ENCODE data around the gene ASPSCR1.
A peak's percentile ranks its signal among the peaks of the same experiment; 100 is the strongest.

Gene ASPSCR1

GRCh38 chr17:82059272-82060000, 82.0 kb downstream of the ASPSCR1 start:
- DNase-seq, result peak; percentile 17

GRCh38 chr17:82060001-82060380, 82.6 kb downstream of the ASPSCR1 start:
- DNase-seq, result no peak

- no peak for DNase-seq
Observed at GRCh38 chr17:82060614-82061013, 83.2 kb downstream of the ASPSCR1 start.

- no peak for DNase-seq
Observed at GRCh38 chr17:82061047-82061925, 83.9 kb downstream of the ASPSCR1 start.

- no peak for DNase-seq
Observed at GRCh38 chr17:82062076-82062983, 84.9 kb downstream of the ASPSCR1 start.

- DNase-seq, result no peak
Observed at GRCh38 chr17:82062984-82063368, 85.5 kb downstream of the ASPSCR1 start.

- no peak for DNase-seq
Observed at GRCh38 chr17:82063424-82064415, 86.3 kb downstream of the ASPSCR1 start.

- DNase-seq, result peak; percentile 66
Observed at GRCh38 chr17:82064433-82065192, 87.2 kb downstream of the ASPSCR1 start.

GRCh38 chr17:82065193-82065637, 87.8 kb downstream of the ASPSCR1 start:
- no peak for DNase-seq

GRCh38 chr17:82065638-82066303, 88.3 kb downstream of the ASPSCR1 start, which contains the start of gene DUS1L:
Gene DUS1L, minus strand, starts transcription at chr17:82065804. Its CDS starts 745 bp downstream, at chr17:82065059.
- peak; percentile 43 for DNase-seq

Data from NCI-H146 (cell line).